Stomach smooth muscle (tissue), 2 donors: Measurements from ENCODE around the gene RER1.

ENCODE experiments used
- H3K27ac ChIP-seq: one replicate; pipeline ENCODE4 v1.7.0; 2013; ENCODE audit warnings: mild to moderate bottlenecking, low read length, inconsistent platforms
- H3K27me3 ChIP-seq, 2 donors: one replicate each; pipeline ENCODE4 v1.7.0; 2013; ENCODE audit warnings: low read length in 2 of 2; ENCODE audit not compliant: insufficient read depth in 2 of 2, control insufficient read depth in 1 of 2
- H3K36me3 ChIP-seq, 2 donors: one replicate each; pipeline ENCODE4 v1.7.0; 2013; ENCODE audit warnings: low read length in 2 of 2; ENCODE audit not compliant: control insufficient read depth in 2 of 2, insufficient read depth in 2 of 2
- H3K4me1 ChIP-seq: one replicate; pipeline ENCODE4 v1.7.0; 2013; ENCODE audit warnings: low read length; ENCODE audit not compliant: control insufficient read depth, insufficient read depth
- H3K4me3 ChIP-seq, 2 donors: one replicate each; pipeline ENCODE4 v1.7.0; 2013; ENCODE audit warnings: low read length in 2 of 2
- H3K9ac ChIP-seq, 2 donors: one replicate each; pipeline ENCODE4 v1.7.0; 2013; ENCODE audit warnings: low read length in 2 of 2, mild to moderate bottlenecking in 1 of 2
- H3K9me3 ChIP-seq, 2 donors: one replicate each; pipeline ENCODE4 v1.7.0; 2013; ENCODE audit warnings: low read length in 2 of 2; ENCODE audit not compliant: control insufficient read depth in 2 of 2
- donor health status: healthy.
- donor health status: Pancreatic carcinoma.

RER1 gene

DNA sequence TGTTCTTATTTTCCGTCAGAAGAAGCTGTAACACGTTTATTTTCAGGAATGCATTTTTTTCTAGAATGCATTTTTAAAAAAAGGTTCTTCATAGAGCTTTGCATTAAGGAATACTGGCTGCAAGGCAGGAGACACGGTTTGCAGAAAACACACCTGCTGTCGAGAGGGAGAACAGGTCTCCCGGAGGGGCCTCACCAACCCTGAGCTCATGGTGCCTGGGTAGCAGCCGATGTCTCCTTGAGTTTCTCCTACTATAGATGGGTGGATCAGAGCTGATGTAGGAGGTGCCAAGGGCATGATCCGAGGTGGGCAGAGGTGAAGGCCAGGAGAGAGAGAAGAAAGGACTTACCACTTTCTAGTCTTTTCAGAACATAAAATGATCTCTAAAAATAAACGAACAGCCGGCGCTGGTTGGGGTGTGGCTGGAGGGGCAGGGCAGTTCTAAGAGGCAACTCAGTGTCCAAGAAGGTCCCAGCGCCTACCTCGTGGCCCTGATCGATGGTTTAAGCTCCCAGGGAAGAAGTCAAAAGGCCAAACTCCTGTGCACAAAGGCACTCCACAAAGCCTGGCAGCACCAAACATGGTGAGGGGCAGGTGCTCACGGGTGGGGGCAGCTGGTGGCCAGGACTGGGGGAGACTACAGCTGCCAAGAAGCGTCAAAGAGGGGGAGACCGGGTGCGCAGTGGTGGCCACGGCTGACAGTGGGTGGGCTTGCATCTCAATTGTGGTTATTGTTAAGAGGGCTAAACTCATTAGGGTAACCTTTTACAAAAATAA is 12.5 kb upstream of the RER1 start:
- Histone ChIP-seq H3K36me3 (no peaks in the 10 kb centered on the region), H3K27ac (no peak overlapping the region), H3K27me3 (no peaks in the 10 kb centered on the region), H3K9ac (no peak overlapping the region), H3K9me3 (no peaks in the 10 kb centered on the region), H3K4me3 (no peak overlapping the region), H3K4me1 (peaks cover 11% of the 10 kb centered on the region)

DNA sequence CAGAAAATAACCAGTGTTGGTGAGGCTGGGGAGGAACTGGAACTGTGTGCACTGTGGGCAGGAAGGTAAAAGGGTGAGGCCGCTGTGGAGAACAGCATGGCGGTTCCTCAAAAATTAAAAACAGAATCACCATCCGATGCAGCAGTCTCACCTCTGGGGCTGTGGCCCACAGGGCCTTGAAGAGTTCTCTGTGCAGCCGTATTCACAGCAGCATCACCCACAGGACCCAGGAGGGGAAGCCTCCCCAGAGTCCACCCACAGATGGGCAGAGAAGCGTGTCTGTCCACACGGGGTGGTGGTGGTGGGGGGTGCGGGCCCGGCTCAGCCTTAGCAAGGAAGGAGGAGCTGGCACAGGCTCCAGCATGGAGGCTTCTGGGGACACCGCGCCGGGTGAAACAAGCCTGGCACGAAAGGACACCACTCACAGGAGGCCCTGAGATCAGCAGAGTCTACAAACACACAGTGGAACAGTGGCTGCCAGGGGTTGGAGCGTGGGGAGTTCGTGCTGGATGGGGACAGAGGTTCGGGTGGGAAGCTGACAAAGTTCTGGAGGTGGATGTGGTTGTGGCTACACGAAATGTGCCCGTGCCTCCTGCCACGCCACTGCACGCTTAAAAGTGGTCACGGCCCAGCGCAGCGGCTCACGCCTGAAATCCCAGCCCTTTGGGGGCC is 11.8 kb upstream of the RER1 start:
- Histone ChIP-seq H3K4me3 (no peak overlapping the region), H3K36me3 (no peaks in the 10 kb centered on the region), H3K9me3 (no peaks in the 10 kb centered on the region), H3K9ac (no peak overlapping the region), H3K4me1 (peaks cover 11% of the 10 kb centered on the region), H3K27me3 (no peaks in the 10 kb centered on the region), H3K27ac (no peak overlapping the region)

DNA sequence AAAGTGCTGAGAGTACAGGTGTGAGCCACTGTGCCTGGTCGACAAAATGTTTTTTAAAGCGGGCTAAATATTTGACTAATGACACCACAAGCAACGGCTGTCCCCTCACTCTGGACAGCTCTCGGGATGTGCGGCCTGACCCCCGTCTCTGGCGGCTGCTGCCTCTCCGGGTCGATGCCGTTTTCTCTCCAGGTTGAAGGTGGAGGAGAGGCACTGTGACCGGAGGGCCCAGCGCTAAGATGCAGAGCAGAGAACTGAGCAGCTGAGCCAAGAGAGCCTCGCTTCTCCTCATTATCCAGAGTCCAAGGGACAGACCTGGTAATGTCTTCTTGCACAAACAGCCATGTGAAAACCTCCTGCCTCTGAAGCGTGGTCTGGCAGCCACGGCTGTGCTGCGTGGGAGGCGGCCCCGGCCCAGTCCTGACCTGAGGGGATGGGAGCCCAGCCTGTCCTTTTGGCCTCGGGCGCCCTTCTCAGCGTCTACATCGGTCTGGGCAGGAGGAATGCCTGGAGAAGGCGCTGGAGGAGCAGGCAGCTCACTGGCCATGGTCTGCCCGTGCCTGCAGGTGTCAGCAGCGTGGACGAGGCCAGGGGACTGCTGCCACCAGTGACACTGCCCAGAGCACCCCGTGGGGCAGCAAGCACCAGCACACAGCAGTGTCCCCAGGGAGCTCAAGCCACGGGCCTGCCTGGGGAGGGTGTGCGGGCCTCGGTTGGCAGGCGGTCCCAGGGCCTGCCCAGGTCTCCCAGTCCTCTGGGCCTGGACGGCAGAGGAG is 10.6 kb upstream of the RER1 start:
- Histone ChIP-seq H3K27me3 (no peaks in the 10 kb centered on the region), H3K4me3 (no peak overlapping the region), H3K27ac (no peak overlapping the region), H3K36me3 (no peaks in the 10 kb centered on the region), H3K4me1 (peaks cover 11% of the 10 kb centered on the region), H3K9me3 (no peaks in the 10 kb centered on the region), H3K9ac (no peak overlapping the region)

DNA sequence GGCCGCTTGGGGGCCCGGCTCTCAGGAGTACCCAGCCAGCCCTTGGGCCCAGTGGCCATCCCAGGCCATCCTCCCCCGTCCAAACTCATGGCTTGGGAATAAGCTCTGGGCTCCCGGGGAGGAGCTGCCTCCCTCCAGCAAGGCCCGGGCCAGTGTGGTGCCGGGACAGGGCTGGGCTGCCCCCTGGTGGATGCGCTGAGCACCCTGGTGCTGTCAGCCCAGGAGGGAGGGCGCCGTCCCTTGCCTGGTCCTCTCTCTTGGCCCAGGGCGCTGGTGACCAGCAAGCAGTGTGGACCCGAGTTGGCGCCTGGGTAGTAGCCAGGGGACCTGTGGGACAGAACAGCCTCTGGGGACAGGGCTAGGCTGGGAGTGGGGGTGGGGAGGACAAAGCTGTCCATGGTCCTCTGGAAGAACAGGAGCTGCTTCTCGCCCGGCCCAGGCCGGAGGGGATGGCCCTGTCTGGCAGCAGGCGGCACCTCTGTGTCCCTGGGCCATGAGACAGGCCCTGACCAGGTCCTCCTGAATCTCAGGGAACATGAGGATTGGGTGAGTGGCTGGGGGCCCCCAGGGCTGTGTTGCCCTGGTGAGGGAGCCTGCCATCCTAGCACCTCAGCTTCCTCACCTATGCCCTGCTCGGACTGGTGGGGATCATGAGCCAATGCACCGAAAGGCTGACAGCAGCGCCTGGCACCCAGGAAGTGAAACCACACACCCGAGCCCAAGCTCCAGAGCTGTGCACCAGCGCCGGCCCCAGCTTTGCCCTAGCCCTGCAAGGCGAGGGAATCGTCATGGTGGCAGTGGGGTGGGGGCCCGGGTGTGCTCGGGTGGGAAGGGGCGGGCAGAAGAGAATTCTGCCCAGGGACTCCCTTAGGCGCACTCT is 9.7 kb upstream of the RER1 start:
- Histone ChIP-seq H3K4me1 (peaks cover 11% of the 10 kb centered on the region), H3K9ac (no peak overlapping the region), H3K27ac (no peak overlapping the region), H3K9me3 (no peaks in the 10 kb centered on the region), H3K4me3 (no peak overlapping the region), H3K36me3 (no peaks in the 10 kb centered on the region), H3K27me3 (no peaks in the 10 kb centered on the region)

DNA sequence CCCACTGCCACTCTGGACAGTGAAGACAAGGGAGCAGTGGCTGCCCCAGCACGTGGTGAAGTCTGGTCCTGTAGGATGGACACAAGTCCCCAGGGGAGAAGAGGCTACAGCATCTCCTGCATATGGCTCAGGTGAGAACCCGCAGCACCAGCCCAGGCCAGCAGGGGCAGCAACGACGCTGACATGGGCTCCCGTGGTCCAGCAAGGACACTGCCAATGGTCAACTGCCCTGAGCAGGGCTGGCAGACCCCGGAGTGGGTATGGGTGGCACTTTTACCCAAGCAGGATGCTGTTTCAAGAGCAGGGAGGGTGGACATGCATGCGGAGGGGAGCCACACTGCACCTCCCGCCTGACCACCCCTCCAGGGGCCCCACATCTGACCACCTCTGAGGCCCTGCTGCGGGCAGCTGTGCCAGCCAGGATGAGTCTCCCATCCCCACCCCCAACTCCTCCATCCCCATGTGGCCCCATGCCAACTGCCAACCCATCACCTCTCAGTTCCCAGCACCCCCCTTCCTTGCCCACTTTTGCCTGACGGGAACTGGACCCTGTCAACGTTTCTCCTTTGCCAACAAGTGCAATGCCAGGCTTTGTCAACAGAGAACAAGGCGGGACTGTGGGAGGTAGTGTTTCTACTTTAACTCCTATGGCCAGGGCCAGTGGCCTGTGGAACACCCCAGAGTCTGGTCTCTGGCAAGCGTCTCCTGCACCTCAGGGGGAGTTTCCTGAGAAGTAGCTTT is 8.8 kb upstream of the RER1 start:
- Histone ChIP-seq H3K36me3 (no peaks in the 10 kb centered on the region), H3K27ac (no peak overlapping the region), H3K4me3 (no peak overlapping the region), H3K9ac (no peak overlapping the region), H3K9me3 (no peaks in the 10 kb centered on the region), H3K4me1 (peaks cover 11% of the 10 kb centered on the region), H3K27me3 (no peaks in the 10 kb centered on the region)

DNA sequence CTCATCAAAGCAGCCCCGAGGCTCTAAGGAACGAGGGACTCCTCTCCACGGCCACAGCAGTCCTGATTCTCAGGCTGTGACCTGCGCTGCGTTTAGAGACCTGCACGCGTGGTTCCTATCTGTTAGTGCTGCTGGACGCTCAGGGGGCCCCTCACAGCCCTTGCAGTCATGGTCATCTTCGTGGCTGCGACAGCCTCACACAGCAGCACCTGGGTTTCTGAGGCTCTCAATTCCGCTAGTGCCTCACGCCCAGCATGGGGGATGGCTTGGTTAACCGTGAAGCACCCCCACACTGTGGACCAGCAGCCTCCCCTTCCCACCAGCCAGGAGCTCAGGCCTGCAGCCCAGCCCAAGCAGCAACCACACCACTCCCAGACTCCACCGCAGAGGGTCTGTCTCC is 8.1 kb upstream of the RER1 start:
- Histone ChIP-seq H3K9ac (no peak overlapping the region), H3K27me3 (no peaks in the 10 kb centered on the region), H3K9me3 (no peaks in the 10 kb centered on the region), H3K27ac (no peak overlapping the region), H3K4me1 (peaks cover 11% of the 10 kb centered on the region), H3K36me3 (no peaks in the 10 kb centered on the region), H3K4me3 (no peak overlapping the region)

DNA sequence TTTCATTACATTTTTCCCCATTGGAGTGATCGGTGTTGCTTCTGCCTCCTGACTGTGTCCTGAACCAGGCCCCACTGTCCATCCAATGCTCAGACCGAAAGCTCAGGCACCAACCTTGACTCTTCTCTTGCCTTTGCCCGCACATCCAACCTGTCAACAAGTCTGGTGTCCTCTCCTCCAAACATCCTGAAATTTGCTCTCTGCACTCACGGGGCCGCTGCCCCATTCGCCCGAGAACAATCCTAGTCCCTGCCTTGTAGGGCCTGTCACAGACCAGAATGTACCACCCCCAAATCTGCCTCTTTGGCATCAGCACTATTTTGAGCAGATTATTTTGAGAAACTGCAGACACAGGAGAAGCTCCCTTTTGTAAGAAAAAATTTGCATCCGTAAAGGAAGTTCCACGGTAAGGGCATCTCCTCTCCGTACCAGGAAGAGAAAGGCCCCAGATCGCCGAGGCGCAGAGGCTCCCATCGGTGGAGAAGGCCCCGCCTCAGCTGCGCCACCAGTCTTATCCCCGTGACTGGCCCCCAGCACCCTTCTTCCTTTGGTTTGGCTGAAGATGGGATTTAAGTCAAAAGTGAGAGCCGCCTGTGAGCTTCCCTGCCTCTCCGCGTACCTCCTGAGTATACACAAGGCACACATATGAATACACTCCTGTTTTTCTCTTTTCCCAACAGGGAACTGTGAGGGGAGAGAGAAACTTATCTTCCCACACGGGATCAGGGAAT is 7.3 kb upstream of the RER1 start:
- Histone ChIP-seq H3K9me3 (no peaks in the 10 kb centered on the region), H3K36me3 (no peaks in the 10 kb centered on the region), H3K27me3 (no peaks in the 10 kb centered on the region), H3K27ac (no peak overlapping the region), H3K4me3 (no peak overlapping the region), H3K4me1 (peaks cover 11% of the 10 kb centered on the region), H3K9ac (no peak overlapping the region)

DNA sequence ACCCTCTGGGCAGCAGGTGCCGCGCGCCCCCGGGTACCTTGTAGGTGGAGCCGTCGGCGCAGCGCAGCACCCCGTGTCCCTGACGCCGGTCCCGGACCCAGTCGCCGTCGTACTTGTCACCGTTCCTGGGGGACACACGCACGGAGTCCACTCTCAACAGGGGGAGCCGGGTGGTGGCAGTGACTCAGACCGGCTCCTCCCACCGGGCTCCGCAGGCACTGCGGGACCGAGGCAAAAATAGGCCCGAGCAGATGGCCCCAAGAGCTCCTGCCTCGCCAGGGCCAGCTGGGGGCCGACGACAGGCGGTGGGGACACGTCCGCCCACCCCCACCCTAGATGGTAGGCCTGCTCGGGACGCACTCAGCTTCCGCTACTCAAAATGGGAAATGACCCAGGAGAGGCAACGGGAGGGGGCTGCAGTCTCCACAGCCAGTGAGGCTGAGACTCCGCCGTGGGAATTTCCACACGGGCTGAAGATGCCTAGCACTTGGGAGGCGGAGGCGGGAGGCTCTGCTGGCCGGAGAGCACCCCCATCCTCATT is 6.6 kb upstream of the RER1 start:
- Histone ChIP-seq H3K9me3 (no peaks in the 10 kb centered on the region), H3K4me1 (peaks cover 11% of the 10 kb centered on the region), H3K27ac (no peak overlapping the region), H3K27me3 (no peaks in the 10 kb centered on the region), H3K9ac (no peak overlapping the region), H3K36me3 (no peaks in the 10 kb centered on the region), H3K4me3 (no peak overlapping the region)

DNA sequence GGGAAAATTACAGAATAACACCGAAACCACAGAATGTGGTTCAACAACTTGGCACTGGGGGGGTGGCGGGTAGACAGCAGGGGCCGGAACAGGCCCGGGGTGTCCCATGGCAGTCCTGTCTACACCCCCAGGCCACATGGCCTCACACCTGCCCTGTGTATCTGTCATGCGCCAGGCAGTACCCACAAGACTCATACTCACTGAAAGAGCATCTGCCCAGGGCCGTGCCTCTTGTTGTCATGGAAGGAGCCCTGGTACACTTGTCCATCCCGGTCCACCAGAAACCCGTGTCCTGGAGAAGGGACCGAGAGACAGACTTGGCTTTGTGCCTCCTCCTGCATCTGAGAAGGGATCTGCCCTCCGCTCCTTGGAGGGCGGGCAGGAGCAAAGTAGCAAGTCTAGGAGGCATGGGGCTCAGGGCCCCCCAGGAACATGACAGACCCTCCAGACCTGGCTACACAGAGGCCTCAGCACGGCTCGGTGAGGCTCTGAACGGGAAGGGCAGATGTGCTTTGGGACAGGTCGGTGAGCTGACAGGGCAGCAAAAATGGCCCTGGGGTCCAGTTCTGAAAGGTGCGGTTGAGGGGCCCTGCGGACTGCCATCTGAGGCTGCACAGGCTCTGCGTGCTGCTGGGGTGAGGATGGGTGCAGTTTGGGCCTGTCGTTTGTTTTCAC is 5.9 kb upstream of the RER1 start:
- H3K9me3 ChIP-seq, result no peaks in the 10 kb centered on the region
- H3K9ac ChIP-seq, result no peak overlapping the region
- H3K27ac ChIP-seq, result no peak overlapping the region

More for the DNA sequence above, 5.9 kb upstream of the RER1 start:
- no peaks in the 10 kb centered on the region for H3K27me3 ChIP-seq
- H3K4me3 ChIP-seq, result no peak overlapping the region
- H3K4me1 ChIP-seq, result peaks cover 17% of the 10 kb centered on the region
- H3K36me3 ChIP-seq, result no peaks in the 10 kb centered on the region
